DMS153 treated with DMSO at 0.1 percent for 48 hours (cell line): ENCODE measurements around the gene CNTN2.

Experiments
- DNase-seq: peaks from one replicate; lab custom pipeline; 2025; ENCODE audit not compliant: unreplicated experiment; lab: John Stamatoyannopoulos, UW

Gene CNTN2

DNA sequence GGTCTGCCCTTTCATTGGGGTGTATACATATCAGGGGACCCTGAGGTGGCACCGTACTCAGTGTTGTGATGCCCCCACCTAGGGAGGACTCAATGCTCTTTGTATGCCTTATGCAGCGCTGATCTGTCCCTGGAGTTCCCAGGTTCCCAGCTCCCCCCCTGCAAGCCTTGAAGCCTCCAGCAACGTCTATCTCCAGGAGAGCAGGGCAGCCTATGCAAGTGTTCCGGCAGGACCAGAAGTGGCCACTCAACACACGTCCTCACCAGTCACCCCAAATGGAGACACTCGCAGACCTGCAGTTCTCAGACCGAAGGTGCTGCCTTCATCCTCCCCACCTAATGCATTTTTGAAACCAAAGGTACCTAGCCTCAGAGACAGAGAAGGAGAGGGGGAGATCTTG lies 25.2 kb upstream of the CNTN2 start:
- no peak for DNase-seq

GRCh38 chr1:205018381-205018780 lies 24.6 kb upstream of the CNTN2 start:
- no peak for DNase-seq

- DNase-seq: no peak
These were observed 22.5 kb upstream of the CNTN2 start for GRCh38 chr1:205020466-205020865.

- DNase-seq: no peak
These were observed 18.3 kb upstream of the CNTN2 start for GRCh38 chr1:205024679-205025078.

GRCh38 chr1:205025239-205025638 lies 17.8 kb upstream of the CNTN2 start:
- no peak for DNase-seq

DNA sequence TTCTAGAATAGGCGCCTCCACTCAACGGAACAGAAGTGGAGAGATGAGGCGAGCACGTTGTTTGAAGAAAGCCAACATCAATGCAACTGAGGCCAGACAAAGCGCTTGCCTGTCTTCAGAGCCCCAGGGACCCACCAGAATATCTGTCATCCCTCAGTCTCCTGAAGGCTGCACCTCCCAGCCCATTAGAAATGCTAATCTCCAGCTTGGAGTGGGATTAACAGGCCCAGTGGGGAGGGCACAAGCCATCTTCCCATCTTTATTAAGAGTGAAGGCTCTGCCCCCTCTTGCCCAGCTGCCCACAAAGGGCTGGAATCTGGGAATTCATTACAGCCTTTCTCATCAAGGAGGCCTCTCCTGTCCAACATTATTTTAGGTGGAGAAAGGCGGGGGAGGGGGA lies 16.8 kb upstream of the CNTN2 start:
- DNase-seq: no peak

- no peak for DNase-seq
These were observed 14.6 kb upstream of the CNTN2 start for GRCh38 chr1:205028390-205028789.

- DNase-seq: no peak
These were observed 14.1 kb upstream of the CNTN2 start for GRCh38 chr1:205028924-205029323.

GRCh38 chr1:205030241-205030640 lies 12.8 kb upstream of the CNTN2 start:
- DNase-seq: no peak

DNA sequence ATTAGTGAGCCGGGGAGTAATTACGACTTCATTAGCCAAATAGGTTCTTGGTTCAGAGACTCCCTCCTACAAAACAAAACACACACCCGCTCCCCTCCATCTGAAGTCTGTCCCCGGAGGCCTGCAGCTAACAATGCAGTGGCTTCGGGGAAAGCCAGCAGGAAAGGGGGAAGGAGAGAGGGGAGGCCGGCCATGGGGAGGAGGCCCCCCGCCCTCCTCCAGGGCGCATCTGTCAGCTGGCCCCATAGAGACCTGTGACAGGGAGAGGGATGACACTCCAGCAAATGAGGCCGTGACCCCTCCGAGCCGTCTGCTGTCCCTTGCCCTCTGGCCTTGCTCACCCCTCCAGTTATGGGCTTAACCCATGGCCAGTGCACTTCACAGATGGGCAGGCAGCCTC lies 12.1 kb upstream of the CNTN2 start:
- DNase-seq: no peak

DNA sequence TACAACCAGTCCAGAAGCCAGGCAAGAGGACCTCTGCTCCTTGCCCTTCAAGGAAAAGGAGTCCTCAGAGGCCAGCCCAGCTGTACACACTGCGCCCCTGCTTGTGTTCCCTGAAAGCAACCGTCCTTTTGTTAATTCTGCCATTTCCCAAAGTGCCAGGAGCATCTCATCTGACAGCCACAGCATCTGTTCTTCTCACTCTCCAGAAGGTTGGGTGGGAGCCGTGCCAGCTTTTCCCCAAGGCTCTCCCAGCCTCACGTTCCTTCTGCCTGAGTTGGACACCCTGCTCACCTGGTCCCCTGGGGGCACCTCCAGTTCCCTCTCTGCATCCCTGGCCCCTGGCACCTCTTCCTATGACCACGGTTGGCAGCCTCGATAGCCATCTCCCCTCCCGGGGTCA lies 10.5 kb upstream of the CNTN2 start:
- DNase-seq: no peak

DNA sequence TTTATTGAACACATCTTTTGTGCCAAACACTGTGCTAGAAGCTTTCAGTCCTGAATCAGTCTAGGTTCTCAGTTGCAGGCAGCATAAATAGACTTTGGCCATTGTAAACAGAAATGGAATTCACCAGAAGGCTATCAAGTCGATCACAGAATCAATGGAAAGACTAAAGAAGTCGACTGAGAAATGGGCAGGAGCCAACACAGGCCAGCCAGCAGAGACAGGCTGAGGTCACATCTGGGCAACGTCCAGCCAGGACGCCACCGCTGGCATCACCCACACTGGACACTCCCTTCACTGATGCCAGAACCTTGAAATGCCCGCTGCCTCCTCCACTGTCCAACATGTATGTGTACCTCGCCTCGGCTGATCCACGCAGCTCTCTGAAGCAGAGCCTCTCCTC lies 5.5 kb upstream of the CNTN2 start:
- no peak for DNase-seq

- no peak for DNase-seq
These were observed 4.8 kb upstream of the CNTN2 start for GRCh38 chr1:205038132-205038786.

- no peak for DNase-seq
These were observed 1.9 kb upstream of the CNTN2 start for GRCh38 chr1:205041001-205041715.

GRCh38 chr1:205041998-205042910 lies 758 bp upstream of the CNTN2 start:
- no peak for DNase-seq

DNA sequence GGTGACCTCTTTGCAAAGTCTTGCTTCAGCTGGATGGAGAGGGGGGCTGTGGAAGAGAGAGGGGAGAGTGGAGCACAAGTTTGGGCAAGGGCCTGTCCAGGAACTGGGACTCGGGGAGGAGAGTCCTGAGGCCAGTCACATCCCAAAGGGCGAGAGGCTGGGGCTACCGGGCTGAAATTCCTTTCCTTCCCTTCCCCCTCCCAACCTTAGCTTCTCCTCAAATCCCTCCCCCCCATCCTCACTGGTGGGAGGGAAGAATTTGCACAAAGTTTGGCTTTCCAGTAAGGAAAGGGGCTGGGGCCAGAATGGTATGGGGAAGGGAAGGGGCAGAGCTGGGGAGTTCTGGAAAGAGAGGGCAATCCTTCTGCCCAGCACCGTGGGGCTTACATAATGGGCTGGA lies 854 bp downstream of the CNTN2 start:
- DNase-seq: no peak

DNA sequence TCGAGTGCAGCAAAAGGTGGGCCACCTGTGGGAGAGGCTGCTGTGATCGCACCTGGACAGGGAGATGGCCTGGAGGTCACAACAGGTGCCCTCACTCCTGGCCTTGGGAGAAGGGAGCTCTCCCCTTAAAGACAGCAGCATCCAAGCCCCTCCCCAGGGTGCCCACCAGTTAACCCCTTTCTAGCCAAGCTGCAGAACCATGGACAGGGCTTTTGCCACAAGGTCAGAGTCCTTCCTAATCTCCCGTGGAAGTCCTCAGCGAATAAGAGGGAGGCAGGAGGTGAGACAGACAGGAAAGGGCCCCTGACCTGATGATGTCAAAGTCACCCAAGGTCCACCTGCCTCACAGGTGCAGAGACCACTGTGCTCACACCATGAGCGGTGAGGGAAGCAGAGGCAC lies 1.7 kb downstream of the CNTN2 start:
- no peak for DNase-seq

GRCh38 chr1:205045146-205045545 lies 2.1 kb downstream of the CNTN2 start:
- no peak for DNase-seq

- DNase-seq: no peak
These were observed 3.9 kb downstream of the CNTN2 start for GRCh38 chr1:205046870-205047269.

GRCh38 chr1:205047764-205048231 lies 4.8 kb downstream of the CNTN2 start:
- DNase-seq: no peak

DNA sequence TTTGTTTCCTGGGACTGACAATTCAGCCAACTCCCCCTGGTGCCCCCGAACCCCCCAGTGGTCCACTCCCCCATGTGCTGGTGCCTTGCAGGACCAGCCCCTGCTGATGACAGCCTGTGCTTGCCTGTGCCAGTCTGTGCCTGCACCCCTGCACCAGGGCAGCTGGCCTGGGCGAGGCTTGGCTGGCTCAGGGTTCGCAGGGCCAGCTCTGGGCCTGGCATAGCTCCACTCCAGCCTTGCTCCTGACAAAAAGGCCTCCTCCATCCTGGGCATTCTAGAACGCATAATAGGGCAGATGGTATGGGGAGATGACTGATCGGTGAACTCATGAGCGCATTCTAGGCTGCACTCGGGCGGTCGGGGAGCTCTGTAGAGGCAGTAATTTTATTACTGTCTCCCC lies 5.4 kb downstream of the CNTN2 start:
- DNase-seq: no peak

DNA sequence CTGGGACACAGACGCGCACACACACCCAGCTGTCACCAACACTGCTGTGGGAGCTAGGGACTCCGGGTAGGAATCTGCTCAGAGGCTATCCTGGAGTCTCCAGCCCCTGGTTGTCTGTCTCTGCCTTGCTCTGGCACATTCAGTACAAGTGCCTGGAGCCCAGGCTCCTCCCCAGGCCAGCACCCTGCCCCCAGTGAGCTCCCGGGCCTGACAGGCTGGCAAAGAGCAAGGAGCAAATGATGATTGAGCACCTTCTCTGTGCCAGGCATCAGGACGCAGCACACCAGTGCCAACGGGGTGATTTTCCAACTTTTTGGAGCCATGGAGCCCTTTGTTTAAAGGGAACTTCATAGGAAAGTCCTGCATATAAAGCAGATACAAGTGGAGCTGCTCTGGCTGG lies 6.5 kb downstream of the CNTN2 start:
- DNase-seq: no peak
